Right atrium auricular region (tissue), 2 donors: ENCODE data around the gene SLC25A13. TPM values are rescaled to one million over a fixed set of nuclear protein-coding genes. Genes with fewer than 3 reads are reported as not detected.

Experiments
- DNase-seq: peaks from one replicate; pipeline ENCODE4 v3.0.0-alpha.2; 2019; ENCODE audit warnings: low spot score
- H3K27ac ChIP-seq, 2 donors: fragments of 200-600 bp; sonication (generic); 1 replicate in 1 of 2; 2 replicates in 1 of 2; pipeline ENCODE4 v1.5.1; 2016 to 2019
- H3K27me3 ChIP-seq, 2 donors: fragments of 200-600 bp; sonication (generic); one replicate each; pipeline versions ENCODE4 v1.5.1 to v1.6.0; 2017 to 2019
- H3K36me3 ChIP-seq: fragments of 200-600 bp; sonication (generic); one replicate; pipeline ENCODE4 v1.5.1; 2016
- H3K4me1 ChIP-seq, 2 donors: fragments of 200-600 bp; sonication (generic); one replicate each; pipeline versions ENCODE4 v1.5.1 to v1.6.0; 2017 to 2019
- H3K4me3 ChIP-seq, 2 donors: fragments of 200-600 bp; sonication (generic); 1 replicate in 1 of 2; 2 replicates in 1 of 2; pipeline ENCODE4 v1.5.1; 2017 to 2019; ENCODE audit warnings: mild to moderate bottlenecking in 1 of 2, moderate library complexity in 1 of 2
- H3K9me3 ChIP-seq, 2 donors: fragments of 200-600 bp; sonication (generic); one replicate each; pipeline ENCODE4 v1.5.1; 2019
- CTCF ChIP-seq, 2 donors: fragments of 200-600 bp; sonication (generic); IDR thresholded peaks; one replicate each; pipeline ENCODE4 v1.5.1; 2019; ENCODE audit warnings: antibody characterized with exemption in 2 of 2
- total RNA-seq, 2 donors: library from RNA; depleted of rRNA; stranded (reverse); fragments of >200 nt; gene quantifications; one replicate each; pipeline ENCODE4 v1.1.0, GENCODE V29; 2016

SLC25A13 gene
- total RNA-seq, 2 donors from 2014 or later = 8.1 to 11.0 TPM

GRCh38 chr7:96151889-96152288 is 170.0 kb downstream of the SLC25A13 start:
- no peaks in the 10 kb centered on the region for H3K36me3 ChIP-seq
- TF ChIP-seq CTCF (IDR thresholded peaks at IDR 0.05) = no peak
- H3K4me3 ChIP-seq = no peak overlapping the region
- H3K9me3 ChIP-seq = no peaks in the 10 kb centered on the region
- no peaks in the 10 kb centered on the region for H3K4me1 ChIP-seq
- DNase-seq = no peak
- no peak overlapping the region for H3K27ac ChIP-seq
- no peaks in the 10 kb centered on the region for H3K27me3 ChIP-seq

DNA sequence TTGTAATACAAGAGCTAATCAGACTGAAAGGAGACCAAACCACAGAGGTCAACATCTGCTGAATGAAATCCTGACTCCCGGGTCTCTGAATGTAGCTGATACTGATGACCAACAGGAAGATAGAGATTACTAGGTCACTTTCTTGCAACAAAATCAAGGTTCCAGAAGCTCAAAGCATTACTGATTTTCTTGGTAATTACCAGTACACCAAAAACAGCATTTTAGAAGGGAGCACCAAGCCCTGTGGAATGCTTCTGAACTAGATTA is 177.7 kb downstream of the SLC25A13 start:
- H3K27ac ChIP-seq = no peak overlapping the region
- H3K27me3 ChIP-seq = no peaks in the 10 kb centered on the region
- no peak for TF ChIP-seq CTCF (IDR thresholded peaks at IDR 0.05)
- H3K4me1 ChIP-seq = no peaks in the 10 kb centered on the region
- no peak overlapping the region for H3K4me3 ChIP-seq
- DNase-seq = no peak
- peaks cover 6% of the 10 kb centered on the region for H3K36me3 ChIP-seq
- no peaks in the 10 kb centered on the region for H3K9me3 ChIP-seq

DNA sequence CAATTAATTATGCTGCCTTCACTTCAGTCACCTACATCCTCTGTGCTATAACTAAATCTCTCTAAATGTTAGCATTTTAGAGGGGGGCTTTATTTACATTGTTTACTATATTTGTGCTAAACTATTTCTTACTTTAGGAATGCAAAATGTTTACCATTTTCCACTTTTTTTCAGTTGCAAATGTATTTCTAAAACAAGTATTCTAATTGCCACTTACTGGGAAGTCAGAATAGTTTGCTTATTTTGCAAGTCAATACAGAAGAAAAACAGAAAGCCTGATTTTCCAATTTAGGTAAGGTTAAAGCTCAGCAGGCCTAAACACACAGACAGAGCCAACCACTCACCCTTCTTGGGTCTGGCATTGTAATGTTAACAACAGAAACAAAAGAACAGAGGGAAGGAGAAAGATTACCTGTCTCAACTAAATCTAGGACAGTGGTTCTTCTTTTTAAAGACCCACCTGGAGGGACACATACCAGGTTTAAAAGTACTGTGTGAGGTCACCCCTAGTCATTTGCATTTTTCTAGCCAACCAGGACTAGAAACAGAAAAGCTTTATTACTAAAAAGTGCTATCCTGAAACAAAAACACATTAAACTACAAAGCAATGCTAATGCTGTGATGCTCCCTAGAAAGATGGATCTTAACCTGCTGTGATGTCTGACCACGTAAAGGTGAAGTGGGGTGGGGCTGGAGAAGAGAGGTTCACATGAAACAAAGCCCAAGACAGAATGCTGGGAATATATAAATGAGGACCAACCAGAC is 178.2 kb downstream of the SLC25A13 start:
- Histone ChIP-seq H3K27me3 (no peaks in the 10 kb centered on the region), H3K9me3 (no peaks in the 10 kb centered on the region), H3K4me3 (no peak overlapping the region), H3K27ac (no peak overlapping the region), H3K36me3 (peaks cover 6% of the 10 kb centered on the region), H3K4me1 (no peaks in the 10 kb centered on the region)
- DNase-seq = no peak
- no peak for TF ChIP-seq CTCF (IDR thresholded peaks at IDR 0.05)

DNA sequence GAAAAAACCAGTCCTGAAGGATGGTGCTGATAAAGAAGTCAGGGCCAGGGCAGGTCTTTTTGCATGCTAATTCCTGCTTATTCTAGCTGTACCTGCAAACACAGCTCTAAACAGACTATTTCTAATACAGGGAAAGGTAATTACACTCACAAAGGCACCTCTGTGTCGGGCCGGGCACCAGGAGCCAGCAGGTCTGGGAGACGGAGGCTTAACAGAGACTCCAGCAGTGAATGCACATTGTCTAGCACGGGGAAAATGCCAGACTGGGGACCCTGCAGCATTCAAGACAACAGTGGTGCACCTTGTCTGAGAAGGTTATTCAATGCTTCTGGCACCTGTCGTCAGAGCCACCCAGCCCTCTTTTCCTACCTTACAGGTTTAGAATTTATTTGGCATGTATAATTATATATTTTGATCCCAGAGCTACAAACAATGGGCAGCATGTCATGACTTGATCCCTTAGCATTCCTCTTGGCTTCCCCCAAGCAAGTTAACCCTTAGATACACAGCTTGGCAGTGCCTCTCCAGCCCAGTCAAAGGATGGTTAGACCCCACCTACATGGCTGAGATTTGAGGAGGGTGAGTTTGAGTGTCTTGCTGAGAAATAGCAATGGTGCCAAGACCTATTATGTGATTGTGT is 185.2 kb downstream of the SLC25A13 start:
- no peaks in the 10 kb centered on the region for H3K27me3 ChIP-seq
- H3K4me3 ChIP-seq = no peak overlapping the region
- no peaks in the 10 kb centered on the region for H3K4me1 ChIP-seq
- no peak for TF ChIP-seq CTCF (IDR thresholded peaks at IDR 0.05)
- H3K36me3 ChIP-seq = peaks cover 12% of the 10 kb centered on the region
- H3K27ac ChIP-seq = no peak overlapping the region
- no peaks in the 10 kb centered on the region for H3K9me3 ChIP-seq
- no peak for DNase-seq

DNA sequence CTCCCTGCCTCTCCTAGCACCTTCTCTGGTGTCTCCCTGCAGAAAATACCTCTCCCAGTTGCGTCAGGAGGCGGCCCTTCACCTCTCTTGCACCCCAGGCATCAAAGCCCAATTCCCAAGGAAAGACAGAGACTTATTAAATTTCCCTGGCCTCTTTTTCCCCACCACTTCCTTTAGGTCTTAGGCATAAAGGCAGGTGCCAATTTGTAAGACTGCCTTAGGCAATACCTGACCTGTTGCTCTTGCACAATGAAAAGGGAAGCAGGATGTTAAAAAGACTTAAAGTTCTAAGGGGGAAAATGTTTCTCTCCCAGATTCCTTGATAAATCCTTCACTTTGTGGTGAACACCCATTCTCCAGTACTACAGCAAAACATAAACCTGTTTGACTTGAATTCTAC is 186.7 kb downstream of the SLC25A13 start:
- Histone ChIP-seq H3K9me3 (no peaks in the 10 kb centered on the region), H3K27me3 (no peaks in the 10 kb centered on the region), H3K27ac (no peak overlapping the region), H3K4me3 (no peak overlapping the region), H3K36me3 (peaks cover 13% of the 10 kb centered on the region), H3K4me1 (no peaks in the 10 kb centered on the region)
- DNase-seq = no peak
- TF ChIP-seq CTCF (IDR thresholded peaks at IDR 0.05) = no peak

DNA sequence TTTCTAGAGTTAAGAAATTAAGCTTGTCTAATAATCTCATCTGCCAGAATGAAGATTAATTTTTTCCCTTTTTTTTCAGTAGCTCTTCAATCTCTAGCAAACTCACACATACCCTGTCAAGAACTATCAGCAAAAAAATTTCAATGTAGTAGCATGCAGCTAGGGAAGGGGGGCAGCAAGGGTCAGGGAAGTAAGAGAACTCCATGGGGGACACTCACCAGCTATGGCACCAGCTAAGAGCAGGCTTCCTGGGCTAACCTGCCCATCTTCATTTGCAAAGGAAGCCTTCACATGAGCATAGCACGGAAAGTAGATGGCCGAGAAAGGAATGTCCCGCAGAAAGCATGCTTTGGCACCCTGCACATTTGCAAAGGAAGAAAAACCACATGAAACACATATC is 190.4 kb downstream of the SLC25A13 start:
- Histone ChIP-seq H3K9me3 (no peaks in the 10 kb centered on the region), H3K36me3 (peaks cover 13% of the 10 kb centered on the region), H3K4me3 (no peak overlapping the region), H3K27me3 (no peaks in the 10 kb centered on the region), H3K4me1 (no peaks in the 10 kb centered on the region), H3K27ac (no peak overlapping the region)
- DNase-seq = no peak
- TF ChIP-seq CTCF (IDR thresholded peaks at IDR 0.05) = no peak
